NCI-H226 (cell line): ENCODE data around the gene TUBGCP3.

Experiments
- DNase-seq: peaks from one replicate; pipeline ENCODE4 v3.0.0-alpha.2; 2015

TUBGCP3 gene

GRCh38 chr13:112451512-112452379 lies 136.2 kb downstream of the TUBGCP3 start:
- no peak for DNase-seq

DNA sequence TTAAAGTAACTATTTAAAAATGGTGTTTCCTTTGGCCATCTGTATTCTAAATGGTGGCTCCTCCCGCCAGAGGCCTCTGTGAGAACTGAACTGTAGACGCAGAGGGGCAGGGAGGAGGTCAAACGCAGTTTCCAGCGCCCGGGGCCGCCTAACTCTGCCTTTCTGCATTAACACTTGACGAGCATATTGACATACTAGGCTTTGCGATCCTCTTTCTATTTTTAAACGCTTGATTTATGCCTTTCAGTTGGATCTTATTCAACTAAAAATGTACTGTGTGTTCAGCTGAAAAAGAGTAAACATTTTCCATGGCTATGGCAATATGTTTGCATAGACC lies 137.1 kb downstream of the TUBGCP3 start:
- no peak for DNase-seq

GRCh38 chr13:112450118-112450903 lies 137.6 kb downstream of the TUBGCP3 start:
- no peak for DNase-seq

- no peak for DNase-seq
Measured at GRCh38 chr13:112449545-112449930, 138.4 kb downstream of the TUBGCP3 start.

GRCh38 chr13:112448621-112449544 lies 139.1 kb downstream of the TUBGCP3 start:
- DNase-seq = no peak

DNA sequence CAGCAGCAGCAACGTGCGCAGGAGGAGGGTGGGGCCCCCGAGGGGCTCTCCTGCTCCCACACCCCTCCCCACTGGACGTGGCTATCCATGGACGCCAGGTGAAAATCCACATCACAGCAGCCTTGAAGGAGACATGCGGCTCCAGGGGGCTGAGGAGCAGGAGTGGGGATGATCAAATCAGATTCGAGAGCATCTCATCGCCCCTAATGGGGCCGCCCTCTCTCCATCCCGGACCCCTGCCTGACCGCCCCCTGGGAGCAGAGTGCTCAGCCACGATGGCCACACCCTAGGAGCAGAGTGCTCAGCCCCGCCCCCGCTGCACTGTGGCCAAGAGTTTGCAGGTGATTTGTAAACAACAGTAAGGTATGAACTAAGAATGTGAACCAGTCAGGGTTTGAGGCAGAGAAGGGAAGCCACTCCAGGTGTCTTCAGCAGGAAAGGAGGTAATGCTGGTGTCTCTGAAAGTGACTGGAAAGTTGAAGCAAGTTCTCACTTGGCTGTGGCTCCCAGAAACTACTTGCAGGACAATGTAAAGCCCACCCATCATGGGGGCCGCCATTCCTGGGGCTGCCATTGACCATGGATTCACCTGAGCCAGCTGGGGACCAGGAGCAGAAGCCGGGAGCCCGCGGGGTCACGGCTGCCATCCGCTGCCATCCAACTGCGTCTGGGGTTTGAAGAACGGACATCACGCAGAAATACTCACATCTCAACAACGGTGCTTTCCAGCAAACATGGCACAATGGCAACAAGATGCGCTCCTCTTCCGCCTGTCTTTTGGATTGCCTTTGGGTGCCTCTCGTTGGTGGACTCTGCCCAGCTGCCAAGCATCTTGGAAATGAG lies 140.0 kb downstream of the TUBGCP3 start:
- no peak for DNase-seq

GRCh38 chr13:112447306-112447705 lies 140.6 kb downstream of the TUBGCP3 start:
- no peak for DNase-seq

GRCh38 chr13:112446867-112447266 lies 141.1 kb downstream of the TUBGCP3 start:
- no peak for DNase-seq

DNA sequence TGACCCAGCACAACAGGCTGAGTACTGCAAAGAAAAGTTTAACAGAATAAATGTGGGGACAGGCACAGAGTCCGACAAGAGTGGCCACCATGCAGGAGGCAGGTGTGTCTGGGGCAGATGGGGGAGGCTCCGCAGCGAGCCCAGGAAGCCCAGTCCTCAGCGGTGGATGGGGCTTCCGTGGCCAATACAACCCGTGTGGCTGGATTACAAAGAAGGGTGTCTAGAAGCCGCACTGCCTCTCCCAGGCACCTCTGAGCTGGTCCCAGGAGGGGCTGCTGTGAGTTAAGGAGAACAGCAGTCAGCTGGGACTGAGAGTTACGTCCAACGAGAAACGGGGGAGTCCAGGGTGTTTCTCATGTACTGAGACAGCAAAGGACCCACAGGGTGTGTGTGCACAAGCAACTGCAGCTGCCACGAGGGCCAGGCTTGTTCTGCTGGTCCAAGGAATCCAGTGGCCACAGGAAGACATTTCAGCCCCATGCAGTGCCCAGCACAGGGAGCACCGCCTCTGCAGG lies 141.5 kb downstream of the TUBGCP3 start:
- no peak for DNase-seq

GRCh38 chr13:112445411-112446271 lies 142.3 kb downstream of the TUBGCP3 start:
- no peak for DNase-seq

- DNase-seq = no peak
Measured at GRCh38 chr13:112444416-112445399, 143.2 kb downstream of the TUBGCP3 start.

DNA sequence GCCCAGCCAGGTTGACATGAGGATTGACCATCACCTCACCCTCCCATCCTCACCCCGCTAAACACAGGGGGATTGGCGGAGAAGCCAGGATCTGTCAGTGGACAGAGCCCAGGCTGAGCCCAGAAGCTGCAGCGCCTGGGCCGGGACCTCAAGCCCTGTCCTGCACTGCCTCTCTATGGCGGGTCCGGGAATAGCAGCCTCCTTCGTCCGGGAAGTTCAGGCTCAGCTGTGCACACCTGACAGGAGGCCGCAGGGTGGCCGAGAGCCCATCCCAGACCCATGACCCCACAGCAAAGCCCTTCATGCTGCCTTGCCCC lies 144.0 kb downstream of the TUBGCP3 start:
- peak; percentile 9 for DNase-seq

- DNase-seq = no peak
Measured at GRCh38 chr13:112443191-112443994, 144.6 kb downstream of the TUBGCP3 start.

- DNase-seq = no peak
Measured at GRCh38 chr13:112442483-112443090, 145.4 kb downstream of the TUBGCP3 start.

DNA sequence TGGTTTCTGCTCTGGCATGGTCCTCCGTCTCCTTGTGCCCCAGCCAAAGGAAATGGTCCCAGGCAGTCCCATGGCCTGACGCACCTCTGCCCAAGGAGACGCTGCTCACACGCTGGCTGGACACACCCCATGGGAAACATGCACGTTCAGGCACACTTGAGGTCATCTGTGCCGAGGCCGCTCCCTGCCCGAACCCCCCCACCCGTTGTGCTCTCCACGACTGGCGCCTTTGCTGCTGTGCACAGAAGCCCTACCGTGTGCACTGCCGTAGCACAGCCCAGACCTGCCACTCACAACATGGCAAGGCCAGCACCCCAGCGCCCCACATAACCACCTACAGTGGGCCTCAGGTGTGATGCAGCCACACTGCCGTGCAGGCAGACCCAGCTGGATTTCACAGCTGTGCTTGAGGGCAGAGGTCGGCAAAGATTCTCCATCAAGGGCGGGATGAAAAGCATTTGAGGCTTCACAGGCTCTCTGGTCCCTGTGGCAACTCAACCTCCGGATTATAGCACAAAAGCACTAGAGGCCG lies 146.1 kb downstream of the TUBGCP3 start:
- DNase-seq = no peak

GRCh38 chr13:112441226-112441625 lies 146.7 kb downstream of the TUBGCP3 start:
- DNase-seq = no peak

DNA sequence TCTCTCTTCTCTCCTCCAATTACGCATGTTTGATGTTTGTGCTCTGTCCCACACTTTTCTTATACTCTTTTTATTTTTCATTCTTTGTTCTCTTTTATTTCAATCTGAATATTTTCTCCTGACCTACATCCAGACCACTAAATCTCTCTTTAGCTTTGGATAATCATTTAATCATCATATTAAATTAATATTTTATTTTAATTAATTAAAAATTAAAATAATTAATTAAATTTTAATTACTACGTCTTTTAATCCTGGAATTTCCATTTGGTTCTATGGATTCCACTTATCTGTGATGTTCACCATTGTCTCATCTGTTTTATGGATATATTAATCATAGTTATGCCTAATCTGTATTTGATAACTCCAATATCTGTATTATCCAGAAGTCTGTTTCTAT lies 149.4 kb downstream of the TUBGCP3 start:
- no peak for DNase-seq

DNA sequence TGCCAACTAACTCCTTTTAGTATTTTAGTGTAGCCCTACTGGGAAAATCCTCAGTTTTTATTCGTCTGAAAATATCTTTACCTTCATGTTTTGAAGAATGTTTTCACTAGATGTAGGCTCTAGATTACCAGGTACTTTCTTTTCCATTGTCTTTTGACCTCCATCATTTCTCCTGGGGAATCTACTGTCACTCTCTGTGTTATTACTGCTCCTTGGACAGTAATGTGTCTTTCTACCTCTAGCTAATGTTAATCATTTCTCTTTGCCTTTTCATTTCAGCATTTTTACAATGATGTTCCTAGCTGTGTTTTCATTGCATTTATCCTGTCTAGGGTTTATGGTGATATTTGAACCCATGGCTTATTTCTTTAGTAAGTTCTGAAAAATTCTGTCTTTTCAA lies 149.9 kb downstream of the TUBGCP3 start:
- no peak for DNase-seq
